Measurements from ENCODE around the gene LENG8. TPM values are rescaled to one million over a fixed set of nuclear protein-coding genes. Genes with fewer than 3 reads are reported as not detected.

The LENG8 gene
- total RNA-seq, 1 donor from 2014 or later = 196 TPM

- Mint-ChIP-seq H3K27me3 (peaks cover 3% of the 10 kb centered on the region), H3K9me3 (no peaks in the 10 kb centered on the region), H3K4me3 (no peak overlapping the region), H3K27ac (no peak overlapping the region), H3K4me1 (ENCODE audit: unreplicated experiment) (peaks cover 17% of the 10 kb centered on the region), H3K36me3 (peaks cover 4% of the 10 kb centered on the region)
- no peak for TF ChIP-seq CTCF (conservative IDR thresholded peaks at IDR 0.05)
- no peak for DNase-seq (ENCODE audit: extremely low spot score, unreplicated experiment)
Measured at GRCh38 chr19:54436031-54436523, 12.9 kb upstream of the LENG8 start.

GRCh38 chr19:54436628-54437252 is 12.3 kb upstream of the LENG8 start:
- Mint-ChIP-seq H3K4me1 (ENCODE audit: unreplicated experiment) (peaks cover 12% of the 10 kb centered on the region), H3K27me3 (no peaks in the 10 kb centered on the region), H3K9me3 (no peaks in the 10 kb centered on the region), H3K4me3 (no peak overlapping the region), H3K36me3 (peaks cover 4% of the 10 kb centered on the region), H3K27ac (no peak overlapping the region)
- no peak for TF ChIP-seq CTCF (conservative IDR thresholded peaks at IDR 0.05)
- no peak for DNase-seq (ENCODE audit: extremely low spot score, unreplicated experiment)

- Mint-ChIP-seq H3K4me1 (ENCODE audit: unreplicated experiment) (peaks cover 12% of the 10 kb centered on the region), H3K27me3 (no peaks in the 10 kb centered on the region), H3K27ac (no peak overlapping the region), H3K9me3 (no peaks in the 10 kb centered on the region), H3K4me3 (no peak overlapping the region), H3K36me3 (peaks cover 8% of the 10 kb centered on the region)
- TF ChIP-seq CTCF (conservative IDR thresholded peaks at IDR 0.05) = peak; percentile 73
- no peak for DNase-seq (ENCODE audit: extremely low spot score, unreplicated experiment)
Measured at GRCh38 chr19:54439174-54439851, 9.7 kb upstream of the LENG8 start.

GRCh38 chr19:54440641-54441040 is 8.4 kb upstream of the LENG8 start:
- DNase-seq (ENCODE audit: extremely low spot score, unreplicated experiment) = no peak
- peaks cover 6% of the 10 kb centered on the region for H3K4me1 Mint-ChIP-seq (ENCODE audit: unreplicated experiment)
- H3K27me3 Mint-ChIP-seq = no peaks in the 10 kb centered on the region
- peaks cover 8% of the 10 kb centered on the region for H3K36me3 Mint-ChIP-seq
- H3K4me3 Mint-ChIP-seq = no peak overlapping the region
- no peaks in the 10 kb centered on the region for H3K9me3 Mint-ChIP-seq
- H3K27ac Mint-ChIP-seq = no peak overlapping the region
- TF ChIP-seq CTCF (conservative IDR thresholded peaks at IDR 0.05) = no peak

GRCh38 chr19:54444737-54445136 is 4.3 kb upstream of the LENG8 start:
- TF ChIP-seq CTCF (conservative IDR thresholded peaks at IDR 0.05) = no peak
- Mint-ChIP-seq H3K9me3 (no peaks in the 10 kb centered on the region), H3K27ac (no peak overlapping the region), H3K27me3 (peaks cover 2% of the 10 kb centered on the region), H3K4me3 (no peak overlapping the region), H3K4me1 (ENCODE audit: unreplicated experiment) (peaks cover 13% of the 10 kb centered on the region), H3K36me3 (peaks cover 8% of the 10 kb centered on the region)
- DNase-seq (ENCODE audit: extremely low spot score, unreplicated experiment) = no peak
